SK-N-SH treated with all-trans-retinoic acid at 6 μM for 48 hours (cell line): ENCODE results near the gene TMEM132D.

Experiments used
- ATAC-seq: fragments of 200-7000 bp; cut with Tn5 transposase; 3 replicates; pipeline ENCODE4 v1.9.1; 2020; ENCODE audit warnings: mild to moderate bottlenecking, moderate library complexity
- ARNTL ChIP-seq: fragments of 450-650 bp; formaldehyde crosslinking; IDR thresholded peaks from 2 replicates; pipeline ENCODE4 v1.5.0; 2020; ENCODE audit warnings: low read depth, mild to moderate bottlenecking, moderate library complexity, borderline replicate concordance
- BACH2 ChIP-seq: fragments of 250-450 bp; sonication (Bioruptor Pico); IDR thresholded peaks from 2 replicates; pipeline ENCODE4 v1.9.0; 2021; ENCODE audit warnings: mild to moderate bottlenecking, borderline replicate concordance
- CSDC2 ChIP-seq: fragments of 250-450 bp; sonication (Bioruptor Pico); IDR thresholded peaks from 2 replicates; pipeline ENCODE4 v1.5.0; 2020; ENCODE audit warnings: mild to moderate bottlenecking, moderate library complexity
- ESRRG ChIP-seq: fragments of 250-450 bp; sonication (Bioruptor Pico); IDR thresholded peaks from 2 replicates; pipeline ENCODE4 v1.6.1; 2021; ENCODE audit warnings: mild to moderate bottlenecking
- GLIS3 ChIP-seq: fragments of 250-450 bp; sonication (Bioruptor Pico); IDR thresholded peaks from 2 replicates; pipeline ENCODE4 v1.5.0; 2020; ENCODE audit warnings: mild to moderate bottlenecking, moderate library complexity
- ISL1 ChIP-seq: fragments of 250-450 bp; sonication (Bioruptor Pico); IDR thresholded peaks from 2 replicates; pipeline ENCODE4 v2.1.2; 2022; ENCODE audit warnings: mild to moderate bottlenecking, moderate library complexity
- OSR1 ChIP-seq: fragments of 250-450 bp; sonication (Bioruptor Pico); IDR thresholded peaks from 2 replicates; pipeline ENCODE4 v1.8.0; 2022; ENCODE audit warnings: moderate library complexity, mild to moderate bottlenecking, inconsistent platforms
- POU6F1 ChIP-seq: fragments of 250-450 bp; sonication (Bioruptor Pico); IDR thresholded peaks from 2 replicates; pipeline ENCODE4 v1.8.0; 2021; ENCODE audit warnings: low read depth, mild to moderate bottlenecking, moderate library complexity, borderline replicate concordance
- PPARA ChIP-seq: fragments of 250-450 bp; sonication (Bioruptor Pico); IDR thresholded peaks from 2 replicates; pipeline ENCODE4 v1.5.0; 2020; ENCODE audit warnings: mild to moderate bottlenecking, borderline replicate concordance
- RARB ChIP-seq: fragments of 250-450 bp; sonication (Bioruptor Pico); IDR thresholded peaks from 2 replicates; pipeline ENCODE4 v1.8.0; 2021; ENCODE audit warnings: mild to moderate bottlenecking, moderate library complexity
- SNAI2 ChIP-seq: fragments of 250-450 bp; sonication (Bioruptor Pico); IDR thresholded peaks from 2 replicates; pipeline ENCODE4 v1.5.0; 2020; ENCODE audit warnings: mild to moderate bottlenecking, moderate library complexity
- TCF4 ChIP-seq: fragments of 250-450 bp; sonication (Bioruptor Pico); IDR thresholded peaks from 2 replicates; pipeline ENCODE4 v1.8.0; 2021; ENCODE audit warnings: mild to moderate bottlenecking, moderate library complexity, borderline replicate concordance
- TOX ChIP-seq: fragments of 250-450 bp; sonication (Bioruptor Pico); IDR thresholded peaks from 2 replicates; pipeline ENCODE4 v1.8.0; 2021; ENCODE audit warnings: mild to moderate bottlenecking, moderate library complexity, borderline replicate concordance
- TSHZ2 ChIP-seq: fragments of 250-450 bp; sonication (Bioruptor Pico); IDR thresholded peaks from 2 replicates; pipeline ENCODE4 v1.5.0; 2020; ENCODE audit warnings: mild to moderate bottlenecking, moderate library complexity
- ZC3H10 ChIP-seq: fragments of 250-450 bp; sonication (Bioruptor Pico); IDR thresholded peaks from 2 replicates; pipeline ENCODE4 v1.5.1; 2021; ENCODE audit warnings: mild to moderate bottlenecking, moderate library complexity
- ZFP3 ChIP-seq: fragments of 250-450 bp; sonication (Bioruptor Pico); IDR thresholded peaks from 2 replicates; pipeline ENCODE4 v1.5.0; 2020; ENCODE audit warnings: mild to moderate bottlenecking, moderate library complexity
- ZFP30 ChIP-seq: fragments of 450-650 bp; formaldehyde crosslinking; IDR thresholded peaks from 2 replicates; pipeline ENCODE4 v1.5.0; 2022; ENCODE audit warnings: mild to moderate bottlenecking, moderate library complexity
- ZNF565 ChIP-seq: fragments of 450-650 bp; formaldehyde crosslinking; conservative IDR thresholded peaks from 2 replicates; pipeline ENCODE4 v1.5.0; 2020; ENCODE audit warnings: low read depth, mild to moderate bottlenecking, moderate library complexity
- ZNF70 ChIP-seq: fragments of 450-650 bp; formaldehyde crosslinking; IDR thresholded peaks from 2 replicates; pipeline ENCODE4 v1.5.0; 2020; ENCODE audit warnings: mild to moderate bottlenecking, moderate library complexity
- ZNF8 ChIP-seq: fragments of 450-650 bp; formaldehyde crosslinking; IDR thresholded peaks from 2 replicates; pipeline ENCODE4 v1.5.0; 2020; ENCODE audit warnings: mild to moderate bottlenecking, moderate library complexity
- TF ChIP-seq, protein P1 (sequence below): fragments of 250-450 bp; sonication (Bioruptor Pico); IDR thresholded peaks from 2 replicates; pipeline ENCODE4 v1.5.1; 2020; ENCODE audit warnings: low read depth, mild to moderate bottlenecking, moderate library complexity
- TF ChIP-seq, protein P2 (sequence below): fragments of 250-450 bp; sonication (Bioruptor Pico); IDR thresholded peaks from 2 replicates; pipeline ENCODE4 v1.5.1; 2021; ENCODE audit warnings: mild to moderate bottlenecking, moderate library complexity

Gene TMEM132D

GRCh38 chr12:129520739-129521138 lies 383.1 kb downstream of the TMEM132D start (continued):
- TF ChIP-seq TCF4 (CRISPR knock-in tag) = no peak
- no peak for TF ChIP-seq CSDC2 (CRISPR knock-in tag)
- no peak for TF ChIP-seq RARB (CRISPR knock-in tag)
- no peak for TF ChIP-seq ZFP3

- TF ChIP-seq ZFP3 (no peak), ESRRG (CRISPR knock-in tag) (no peak), ARNTL (CRISPR knock-in tag) (no peak), TSHZ2 (CRISPR knock-in tag) (no peak), ZFP30 (CRISPR knock-in tag) (no peak), CSDC2 (CRISPR knock-in tag) (no peak), POU6F1 (no peak), GLIS3 (no peak), OSR1 (no peak)
- TF ChIP-seq, protein P1, sequence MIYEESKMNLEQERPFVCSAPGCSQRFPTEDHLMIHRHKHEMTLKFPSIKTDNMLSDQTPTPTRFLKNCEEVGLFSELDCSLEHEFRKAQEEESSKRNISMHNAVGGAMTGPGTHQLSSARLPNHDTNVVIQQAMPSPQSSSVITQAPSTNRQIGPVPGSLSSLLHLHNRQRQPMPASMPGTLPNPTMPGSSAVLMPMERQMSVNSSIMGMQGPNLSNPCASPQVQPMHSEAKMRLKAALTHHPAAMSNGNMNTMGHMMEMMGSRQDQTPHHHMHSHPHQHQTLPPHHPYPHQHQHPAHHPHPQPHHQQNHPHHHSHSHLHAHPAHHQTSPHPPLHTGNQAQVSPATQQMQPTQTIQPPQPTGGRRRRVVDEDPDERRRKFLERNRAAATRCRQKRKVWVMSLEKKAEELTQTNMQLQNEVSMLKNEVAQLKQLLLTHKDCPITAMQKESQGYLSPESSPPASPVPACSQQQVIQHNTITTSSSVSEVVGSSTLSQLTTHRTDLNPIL = no peak
- TF ChIP-seq, protein P2, sequence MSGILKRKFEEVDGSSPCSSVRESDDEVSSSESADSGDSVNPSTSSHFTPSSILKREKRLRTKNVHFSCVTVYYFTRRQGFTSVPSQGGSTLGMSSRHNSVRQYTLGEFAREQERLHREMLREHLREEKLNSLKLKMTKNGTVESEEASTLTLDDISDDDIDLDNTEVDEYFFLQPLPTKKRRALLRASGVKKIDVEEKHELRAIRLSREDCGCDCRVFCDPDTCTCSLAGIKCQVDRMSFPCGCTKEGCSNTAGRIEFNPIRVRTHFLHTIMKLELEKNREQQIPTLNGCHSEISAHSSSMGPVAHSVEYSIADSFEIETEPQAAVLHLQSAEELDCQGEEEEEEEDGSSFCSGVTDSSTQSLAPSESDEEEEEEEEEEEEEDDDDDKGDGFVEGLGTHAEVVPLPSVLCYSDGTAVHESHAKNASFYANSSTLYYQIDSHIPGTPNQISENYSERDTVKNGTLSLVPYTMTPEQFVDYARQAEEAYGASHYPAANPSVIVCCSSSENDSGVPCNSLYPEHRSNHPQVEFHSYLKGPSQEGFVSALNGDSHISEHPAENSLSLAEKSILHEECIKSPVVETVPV (CRISPR knock-in tag) = no peak
- TF ChIP-seq, all 23 proteins: peak for 0
- ATAC-seq = no peak
These were observed 400.0 kb downstream of the TMEM132D start for GRCh38 chr12:129503802-129504201.

- no peak for TF ChIP-seq ZNF70 (CRISPR knock-in tag)
- TF ChIP-seq RARB (CRISPR knock-in tag) = no peak
- TF ChIP-seq ZFP3 = no peak
- TF ChIP-seq ESRRG (CRISPR knock-in tag) = no peak
- TF ChIP-seq TOX (CRISPR knock-in tag) = no peak
- no peak for TF ChIP-seq PPARA
- TF ChIP-seq ZFP30 (CRISPR knock-in tag) = no peak
- no peak for ATAC-seq
These were observed 407.6 kb downstream of the TMEM132D start for GRCh38 chr12:129496226-129496625.

- TF ChIP-seq POU6F1 = no peak
- no peak for TF ChIP-seq TCF4 (CRISPR knock-in tag)
- TF ChIP-seq PPARA = no peak
- ATAC-seq = no peak
These were observed 409.1 kb downstream of the TMEM132D start for GRCh38 chr12:129494766-129495165.

- ATAC-seq = no peak
- TF ChIP-seq CSDC2 (CRISPR knock-in tag) (no peak), ZNF565 (CRISPR knock-in tag) (no peak), RARB (CRISPR knock-in tag) (no peak), ARNTL (CRISPR knock-in tag) (no peak), POU6F1 (no peak), SNAI2 (CRISPR knock-in tag) (no peak), GLIS3 (no peak), TOX (CRISPR knock-in tag) (no peak), BACH2 (CRISPR knock-in tag) (no peak), ZC3H10 (CRISPR knock-in tag) (no peak), OSR1 (no peak), ZFP30 (CRISPR knock-in tag) (no peak), ZFP3 (no peak), ISL1 (CRISPR knock-in tag) (no peak), TCF4 (CRISPR knock-in tag) (no peak), ZNF8 (no peak)
- TF ChIP-seq, protein P1 = no peak
- TF ChIP-seq, all 23 proteins: peak for 0
These were observed 409.6 kb downstream of the TMEM132D start for GRCh38 chr12:129494260-129494659.
